Dendritic cell treated with granulocyte-macrophage colony-stimulating factor and Interleukin-4, amounts not matched to agents 40 ng/mL and 50 ng/mL, for 4 days (primary cell): Measurements from ENCODE around the gene MGAT4B.

Experiments used
- H3K27ac Mint-ChIP-seq: one replicate; pipeline ENCODE4 v1.8.0; 2022; ENCODE audit warnings: mild to moderate bottlenecking, mixed read lengths
- H3K27me3 Mint-ChIP-seq: one replicate; pipeline ENCODE4 v1.8.0; 2022; ENCODE audit warnings: mild to moderate bottlenecking, mixed read lengths
- H3K36me3 Mint-ChIP-seq: one replicate; pipeline ENCODE4 v1.8.0; 2022; ENCODE audit warnings: low read depth, mixed read lengths
- H3K4me1 Mint-ChIP-seq: one replicate; pipeline ENCODE4 v1.8.0; 2022; ENCODE audit warnings: low read depth, mixed read lengths
- H3K4me3 Mint-ChIP-seq: one replicate; pipeline ENCODE4 v1.8.0; 2022; ENCODE audit warnings: mild to moderate bottlenecking, moderate library complexity, mixed read lengths
- H3K9me3 Mint-ChIP-seq: one replicate; pipeline ENCODE4 v1.8.0; 2022; ENCODE audit warnings: mixed read lengths
- intact Hi-C: fragments of 100-400 bp; cut with micrococcal nuclease; formaldehyde crosslinking; loops from one replicate; pipeline ENCODE4 v1.15.0; 2022

MGAT4B gene

GRCh38 chr5:179798771-179799643, 7.7 kb downstream of the MGAT4B start:
- peaks cover 64% of the 10 kb centered on the region for H3K36me3 Mint-ChIP-seq
- no peak overlapping the region for H3K4me3 Mint-ChIP-seq

DNA sequence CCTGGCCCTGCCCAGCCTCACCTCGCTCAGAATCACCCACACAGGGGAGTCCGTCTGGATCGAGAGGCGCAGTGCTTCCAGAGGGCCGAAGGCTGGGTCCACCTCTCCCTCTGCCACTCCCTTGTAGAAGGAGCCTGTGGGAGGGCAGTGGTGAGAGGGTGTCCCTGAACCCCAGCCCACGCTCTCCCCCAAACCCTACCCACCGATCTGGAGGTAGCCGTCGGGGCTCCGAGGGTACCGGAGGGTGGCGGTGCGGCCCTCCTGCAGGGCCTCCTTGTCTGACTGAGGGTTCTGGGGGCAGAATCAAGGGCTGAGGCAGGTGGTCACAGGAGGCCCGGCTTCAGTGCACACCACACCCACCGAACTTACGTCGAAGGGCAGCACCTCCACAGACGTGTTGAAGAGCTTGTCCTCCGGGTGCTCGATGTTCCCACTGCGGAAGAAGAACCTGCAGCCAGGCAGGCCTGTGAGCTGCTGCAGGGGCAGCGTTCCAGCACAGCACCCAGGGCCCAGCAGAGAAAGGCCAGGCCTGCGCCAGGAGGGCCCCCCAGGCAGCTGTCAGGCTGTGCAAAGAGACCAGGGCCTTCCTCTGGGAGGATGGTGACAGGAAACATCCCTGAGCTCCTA, 8.4 kb downstream of the MGAT4B start:
- H3K4me1 Mint-ChIP-seq: peaks cover 49% of the 10 kb centered on the region
- H3K27me3 Mint-ChIP-seq: no peaks in the 10 kb centered on the region
- no peaks in the 10 kb centered on the region for H3K9me3 Mint-ChIP-seq
- intact Hi-C loops: loop anchor here (5.0 kb wide), 1 partner anchor 36 kb away; no protein-coding TSS in a partner anchor
- no peak overlapping the region for H3K27ac Mint-ChIP-seq
- no peak overlapping the region for H3K4me3 Mint-ChIP-seq
- peaks cover 64% of the 10 kb centered on the region for H3K36me3 Mint-ChIP-seq

More at GRCh38 chr5:179798771-179799643, 7.7 kb downstream of the MGAT4B start:
- peaks cover 49% of the 10 kb centered on the region for H3K4me1 Mint-ChIP-seq
- intact Hi-C loops: loop anchor here (5.0 kb wide), 1 partner anchor 37 kb away; no protein-coding TSS in a partner anchor
- no peaks in the 10 kb centered on the region for H3K9me3 Mint-ChIP-seq
- H3K27me3 Mint-ChIP-seq: no peaks in the 10 kb centered on the region
- no peak overlapping the region for H3K27ac Mint-ChIP-seq

GRCh38 chr5:179797741-179798140, 8.9 kb downstream of the MGAT4B start:
- peaks cover 64% of the 10 kb centered on the region for H3K36me3 Mint-ChIP-seq
- no peak overlapping the region for H3K27ac Mint-ChIP-seq
- peaks cover 49% of the 10 kb centered on the region for H3K4me1 Mint-ChIP-seq
- H3K27me3 Mint-ChIP-seq: no peaks in the 10 kb centered on the region
- no peaks in the 10 kb centered on the region for H3K9me3 Mint-ChIP-seq
- intact Hi-C loops: loop anchor here (5.0 kb wide), 1 partner anchor 35 kb away; no protein-coding TSS in a partner anchor
- no peak overlapping the region for H3K4me3 Mint-ChIP-seq

- intact Hi-C loops: loop anchor here (5.0 kb wide), 1 partner anchor 35 kb away; no protein-coding TSS in a partner anchor
- peak overlapping the region; percentile 55 for H3K4me3 Mint-ChIP-seq
- no peaks in the 10 kb centered on the region for H3K9me3 Mint-ChIP-seq
- H3K27me3 Mint-ChIP-seq: no peaks in the 10 kb centered on the region
- peak overlapping the region; percentile 59 for H3K27ac Mint-ChIP-seq
- peaks cover 49% of the 10 kb centered on the region for H3K4me1 Mint-ChIP-seq
- peaks cover 57% of the 10 kb centered on the region for H3K36me3 Mint-ChIP-seq
Measured at GRCh38 chr5:179796877-179797608, 9.6 kb downstream of the MGAT4B start.

DNA sequence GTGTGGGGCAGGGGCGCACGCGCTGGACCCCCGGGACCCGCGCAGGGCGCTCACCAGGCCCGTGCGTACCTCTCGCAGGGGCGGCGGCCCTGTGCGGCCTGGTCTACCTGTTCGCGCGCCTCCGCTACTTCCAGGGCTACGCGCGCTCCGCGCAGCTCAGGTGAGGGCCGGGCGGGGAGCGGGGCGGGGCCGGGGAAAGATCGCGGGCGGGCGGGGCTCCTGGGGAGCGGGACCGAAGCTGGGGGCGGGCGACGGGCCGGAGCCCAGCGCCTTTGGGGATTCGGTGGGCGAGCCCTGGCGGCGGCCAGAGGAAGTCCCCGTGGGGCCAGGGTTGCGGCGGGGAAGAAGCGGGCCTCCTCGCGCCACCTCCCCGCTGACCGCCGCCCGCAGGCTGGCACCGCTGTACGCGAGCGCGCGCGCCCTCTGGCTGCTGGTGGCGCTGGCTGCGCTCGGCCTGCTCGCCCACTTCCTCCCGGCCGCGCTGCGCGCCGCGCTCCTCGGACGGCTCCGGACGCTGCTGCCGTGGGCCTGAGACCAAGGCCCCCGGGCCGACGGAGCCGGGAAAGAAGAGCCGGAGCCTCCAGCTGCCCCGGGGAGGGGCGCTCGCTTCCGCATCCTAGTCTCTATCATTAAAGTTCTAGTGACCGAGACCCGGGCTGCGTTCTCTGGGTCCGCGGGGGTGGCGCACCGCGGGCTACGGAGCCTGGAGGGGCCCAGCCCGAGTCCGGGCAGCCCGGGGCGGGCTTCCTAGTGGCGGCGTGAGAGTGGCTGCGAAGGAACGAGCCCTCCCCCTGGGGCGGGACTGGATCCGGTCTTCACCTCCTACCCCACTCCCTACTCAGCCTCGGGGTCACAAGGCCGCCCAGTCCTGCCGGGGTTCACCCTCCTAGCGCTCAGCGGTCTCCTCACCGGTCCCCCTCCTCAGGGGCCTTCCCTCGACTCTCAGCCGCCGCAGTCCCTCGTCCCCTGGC, 10.5 kb downstream of the MGAT4B start:
- peak overlapping the region; percentile 59 for H3K27ac Mint-ChIP-seq
- peaks cover 52% of the 10 kb centered on the region for H3K4me1 Mint-ChIP-seq
- H3K36me3 Mint-ChIP-seq: peaks cover 48% of the 10 kb centered on the region
- peak overlapping the region; percentile 72 for H3K4me3 Mint-ChIP-seq
- no peaks in the 10 kb centered on the region for H3K27me3 Mint-ChIP-seq
- H3K9me3 Mint-ChIP-seq: no peaks in the 10 kb centered on the region
- intact Hi-C loops: loop anchor here (5.0 kb wide), 1 partner anchor 34 kb away; no protein-coding TSS in a partner anchor

GRCh38 chr5:179795049-179795862, 11.4 kb downstream of the MGAT4B start:
- Mint-ChIP-seq H3K36me3 (peaks cover 39% of the 10 kb centered on the region), H3K9me3 (no peaks in the 10 kb centered on the region), H3K27me3 (no peaks in the 10 kb centered on the region), H3K4me3 (peak overlapping the region; percentile 72), H3K27ac (peak overlapping the region; percentile 94), H3K4me1 (peaks cover 53% of the 10 kb centered on the region)
- intact Hi-C loops: loop anchor here (5.0 kb wide), 1 partner anchor 33 kb away; no protein-coding TSS in a partner anchor

DNA sequence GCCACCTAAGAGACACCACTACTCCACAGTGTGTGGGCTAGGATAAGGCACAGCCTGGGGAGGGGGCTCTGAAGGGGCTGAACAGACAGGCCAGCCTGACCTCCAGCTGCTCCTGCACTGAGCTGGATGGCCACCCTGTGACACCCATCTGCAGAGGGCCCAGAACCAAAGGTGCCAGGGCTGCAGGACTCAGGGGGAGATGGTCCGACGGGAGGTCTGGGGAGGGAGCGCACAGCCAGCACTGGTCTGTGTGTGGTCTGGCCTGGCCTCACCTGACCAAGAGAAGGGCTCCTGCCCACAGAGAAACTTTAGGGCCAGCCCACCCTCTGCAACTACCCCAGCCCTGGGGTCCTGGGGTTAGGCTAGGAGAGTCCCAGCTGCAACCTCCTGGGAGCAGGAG, 12.1 kb downstream of the MGAT4B start:
- Mint-ChIP-seq H3K27ac (peak overlapping the region; percentile 94), H3K4me1 (peaks cover 53% of the 10 kb centered on the region)
- intact Hi-C loops: loop anchor here (5.0 kb wide), 1 partner anchor 62 kb away; the partner anchor contains the start of gene MAML1

DNA sequence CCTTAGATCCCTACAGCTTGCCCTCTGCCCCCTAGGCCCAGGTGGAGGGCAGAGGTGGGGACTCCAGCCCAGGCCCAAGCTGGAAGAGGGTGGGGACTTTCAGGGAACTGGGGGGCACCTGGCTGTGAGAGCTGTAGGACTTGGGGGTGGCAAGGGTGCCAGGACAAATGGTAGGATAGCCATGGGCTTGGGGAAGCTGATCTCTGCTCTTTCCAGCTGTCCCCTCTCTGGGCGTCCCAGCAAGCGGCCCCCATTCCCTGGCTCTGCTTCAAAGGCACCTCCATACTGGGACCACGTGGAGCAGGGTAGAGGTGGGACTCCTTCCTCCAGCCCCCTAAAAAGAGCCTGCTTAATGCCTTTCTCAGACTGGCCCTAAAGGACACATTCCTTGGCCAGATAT, 12.5 kb downstream of the MGAT4B start:
- Mint-ChIP-seq H3K4me1 (peaks cover 53% of the 10 kb centered on the region), H3K27me3 (no peaks in the 10 kb centered on the region), H3K4me3 (peak overlapping the region; percentile 72), H3K9me3 (no peaks in the 10 kb centered on the region), H3K36me3 (peaks cover 28% of the 10 kb centered on the region), H3K27ac (peak overlapping the region; percentile 94)
- intact Hi-C loops: loop anchor here (5.0 kb wide), 1 partner anchor 62 kb away; the partner anchor contains the start of gene MAML1

More for the DNA sequence above, 12.1 kb downstream of the MGAT4B start:
- Mint-ChIP-seq H3K4me3 (peak overlapping the region; percentile 72), H3K27me3 (no peaks in the 10 kb centered on the region), H3K9me3 (no peaks in the 10 kb centered on the region), H3K36me3 (peaks cover 32% of the 10 kb centered on the region)

- Mint-ChIP-seq H3K9me3 (no peaks in the 10 kb centered on the region), H3K36me3 (peaks cover 22% of the 10 kb centered on the region), H3K4me1 (peaks cover 53% of the 10 kb centered on the region), H3K27ac (peak within 1 kb of the TSS; percentile 94), H3K27me3 (no peaks in the 10 kb centered on the region), H3K4me3 (peak within 1 kb of the TSS; percentile 72)
- intact Hi-C loops: loop anchor here (2.0 to 5.0 kb wide), 2 partner anchors 17 to 61 kb away; partner anchors contain the start of gene MAML1
Measured at GRCh38 chr5:179793468-179794139, 13.1 kb downstream of the MGAT4B start, which contains the start of gene LTC4S. LTC4S (plus strand) TSS chr5:179793986; CDS start chr5:179794081, 95 bp downstream.

DNA sequence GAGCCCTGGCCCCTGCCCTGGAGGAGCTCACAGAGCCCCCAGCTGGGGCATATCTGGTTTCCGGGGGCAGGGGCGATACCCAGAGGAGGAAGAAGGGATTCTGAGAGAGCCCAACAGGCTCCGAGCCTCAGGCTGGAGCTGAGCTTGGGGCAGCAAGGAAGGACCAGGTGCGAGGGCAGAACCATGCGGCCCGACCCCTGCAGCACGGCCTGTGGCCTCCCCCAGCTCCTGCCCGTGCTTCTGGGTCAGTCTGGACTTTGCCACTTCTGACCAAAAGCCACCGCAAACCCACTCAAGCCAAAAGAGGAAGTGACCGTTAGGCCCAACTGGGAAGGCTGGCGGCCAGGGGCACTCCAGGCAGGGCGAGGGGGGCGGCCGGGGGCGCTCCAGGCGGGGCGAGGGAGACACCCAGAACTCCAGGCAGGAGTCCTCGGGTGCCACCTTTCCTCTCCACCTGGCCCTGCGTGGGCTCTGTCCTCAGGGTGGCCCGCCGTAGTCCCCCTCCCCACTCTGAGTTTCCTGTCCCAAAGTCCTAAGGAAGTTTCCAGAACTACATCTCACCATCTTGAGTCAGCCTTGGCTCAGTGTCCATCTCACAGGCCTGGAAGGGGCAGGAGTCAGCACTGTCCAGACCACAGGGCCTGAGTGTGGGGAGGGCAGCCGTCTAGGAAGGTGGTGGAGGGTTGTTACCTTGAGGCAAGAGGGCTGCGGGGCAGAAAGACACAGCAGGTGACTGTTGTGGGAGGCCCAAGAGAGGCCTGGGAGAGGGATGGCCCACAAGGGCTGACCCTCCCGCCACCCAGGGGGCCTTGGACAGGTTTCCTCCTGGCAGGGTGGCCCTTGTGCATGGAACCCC, 13.8 kb downstream of the MGAT4B start:
- H3K4me1 Mint-ChIP-seq: peaks cover 53% of the 10 kb centered on the region
- peaks cover 15% of the 10 kb centered on the region for H3K36me3 Mint-ChIP-seq
- no peaks in the 10 kb centered on the region for H3K27me3 Mint-ChIP-seq
- intact Hi-C loops: loop anchor here (2.0 to 5.0 kb wide), 2 partner anchors 16 to 61 kb away; partner anchors contain the start of gene MAML1
- H3K9me3 Mint-ChIP-seq: no peaks in the 10 kb centered on the region
- H3K4me3 Mint-ChIP-seq: peak overlapping the region; percentile 72
- peak overlapping the region; percentile 94 for H3K27ac Mint-ChIP-seq
